Midbrain (tissue), 1 donor: ENCODE results near the gene PBRM1.
A peak's percentile ranks its signal among the peaks of the same experiment; 100 is the strongest.

Experiments used
- DNase-seq: peaks from one replicate; lab custom pipeline; 2025; lab: John Stamatoyannopoulos, UW

The PBRM1 gene

DNA sequence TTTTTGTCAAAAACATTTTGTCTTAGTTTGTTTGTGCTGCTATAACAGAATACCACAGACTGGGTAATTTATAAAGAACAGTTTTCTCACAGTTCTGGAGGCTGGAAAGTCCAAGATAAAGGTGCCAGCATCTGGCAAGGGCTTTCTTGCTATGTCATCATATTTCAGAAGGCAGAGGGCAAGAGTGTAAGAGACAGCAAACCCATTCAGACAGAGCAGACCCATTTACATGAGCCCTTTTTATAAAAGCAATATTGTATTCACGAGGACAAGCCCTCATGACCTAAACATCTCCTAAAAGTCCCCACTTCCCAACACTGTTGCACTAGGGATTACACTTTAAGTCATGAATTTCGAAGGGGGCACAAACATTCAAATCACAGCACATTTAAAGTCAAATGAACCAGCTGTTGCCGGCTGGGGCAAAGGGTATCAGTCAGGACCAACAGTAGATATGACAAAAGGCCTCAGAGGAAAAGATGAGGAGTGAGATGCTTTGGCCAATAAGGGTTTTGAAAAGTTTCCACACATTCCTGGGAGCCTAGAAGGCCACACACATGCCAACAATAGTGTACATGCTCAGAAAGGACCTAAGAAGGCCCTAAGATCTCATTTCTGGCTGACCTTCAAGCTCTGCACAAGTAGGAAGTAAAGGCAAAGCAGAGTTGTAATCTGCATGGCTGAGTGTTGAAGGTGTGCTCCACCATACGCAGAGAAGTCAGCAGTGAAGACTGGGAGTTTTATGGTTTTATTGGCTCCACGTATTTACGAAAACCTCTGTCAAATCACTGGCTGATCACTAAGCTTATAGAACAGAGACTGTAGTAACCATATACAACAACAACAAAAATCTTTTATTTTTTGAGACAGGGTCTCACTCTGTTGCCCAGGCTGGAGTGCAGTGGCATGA, 111.4 kb downstream of the PBRM1 start:
- DNase-seq = no peak

DNA sequence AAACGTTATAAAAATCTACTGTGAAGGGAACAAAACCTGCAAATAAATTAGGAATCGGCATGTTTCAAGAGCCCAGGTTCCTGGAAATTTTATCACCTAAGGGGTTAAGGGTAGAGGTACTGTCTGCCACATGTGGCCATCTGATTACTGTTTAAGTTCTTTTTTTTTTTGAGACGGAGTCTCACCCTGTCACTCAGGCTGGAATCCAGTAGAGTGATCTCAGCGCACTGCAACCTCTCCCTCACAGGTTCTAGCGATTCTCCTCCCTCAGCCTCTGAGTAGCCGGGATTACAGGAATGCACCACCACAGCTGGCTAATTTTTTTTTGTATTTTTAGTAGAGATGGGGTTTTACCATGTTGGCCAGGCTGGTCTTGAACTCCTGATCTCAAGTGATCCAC, 113.5 kb downstream of the PBRM1 start:
- no peak for DNase-seq

- no peak for DNase-seq
Measured at GRCh38 chr3:52570076-52570475, 115.6 kb downstream of the PBRM1 start.

DNA sequence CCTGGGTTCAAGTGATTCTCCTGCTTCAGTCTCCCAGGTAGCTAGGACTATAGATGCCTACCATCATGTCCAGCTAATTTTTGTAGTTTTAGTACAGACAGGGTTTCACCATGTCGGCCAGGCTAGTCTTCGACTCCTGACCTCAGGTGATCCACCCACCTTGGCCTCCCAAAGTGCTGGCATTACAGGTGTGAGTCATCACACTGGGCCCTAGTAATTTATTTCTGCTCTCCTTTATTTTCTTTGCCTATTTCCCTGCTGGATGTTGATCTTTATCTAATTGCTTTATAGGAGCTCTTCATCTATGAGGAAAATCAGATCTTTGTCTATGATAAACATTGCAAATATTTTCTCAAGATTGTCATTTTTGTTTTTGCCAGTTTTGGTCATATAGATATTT, 117.6 kb downstream of the PBRM1 start:
- no peak for DNase-seq

GRCh38 chr3:52563984-52564383, 121.7 kb downstream of the PBRM1 start:
- DNase-seq = no peak

DNA sequence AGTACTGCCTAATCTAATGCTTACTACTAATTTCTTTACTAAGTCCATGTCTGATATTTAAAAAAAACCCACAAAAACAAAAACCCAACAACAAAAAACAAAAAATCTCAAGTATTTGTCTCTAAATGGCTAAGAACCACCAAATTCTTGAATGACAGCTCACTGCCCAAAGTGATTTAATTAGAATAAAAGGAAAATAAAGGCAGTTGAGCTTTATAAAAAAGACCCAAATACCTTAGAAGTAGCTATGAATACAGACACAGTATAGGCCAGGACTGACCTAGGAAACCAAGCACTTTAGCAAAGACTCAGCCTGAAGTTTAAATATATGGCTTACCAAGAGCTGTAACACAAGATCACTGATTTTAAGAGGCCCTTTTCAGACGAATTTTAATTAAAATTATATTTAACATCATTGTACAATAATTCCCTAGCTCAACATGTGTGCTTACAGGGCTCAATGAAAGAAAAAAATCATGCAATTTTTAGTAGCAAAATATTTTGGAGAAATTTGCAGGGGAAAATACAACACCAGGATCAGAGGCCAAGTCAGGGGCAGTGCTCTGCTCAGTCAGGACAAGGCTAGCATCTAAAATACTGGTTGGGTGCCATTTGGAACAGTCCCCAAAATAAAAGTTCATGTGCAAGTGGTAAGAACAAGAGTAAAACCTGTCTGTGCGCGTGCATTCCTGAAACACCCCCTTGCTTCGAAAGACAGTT, 124.5 kb downstream of the PBRM1 start:
- DNase-seq = no peak

DNA sequence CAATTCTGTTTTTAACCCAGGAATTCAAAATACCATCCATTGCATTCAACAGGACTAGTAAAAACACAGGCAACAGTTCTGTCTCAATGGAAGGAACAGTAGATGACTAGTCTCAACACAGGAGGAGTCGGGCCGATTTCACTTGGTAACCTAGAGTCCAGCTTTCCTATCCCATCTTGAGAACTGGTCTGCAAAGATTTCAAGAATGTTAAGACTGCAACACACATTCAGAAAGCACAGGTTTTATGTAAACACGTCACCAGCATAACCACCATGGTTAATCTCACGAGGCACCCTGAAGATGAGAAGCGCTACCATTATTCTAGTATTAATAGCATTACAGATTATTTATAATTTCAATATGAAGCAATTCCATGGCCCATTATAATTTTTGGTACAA, 127.3 kb downstream of the PBRM1 start:
- DNase-seq = no peak

DNA sequence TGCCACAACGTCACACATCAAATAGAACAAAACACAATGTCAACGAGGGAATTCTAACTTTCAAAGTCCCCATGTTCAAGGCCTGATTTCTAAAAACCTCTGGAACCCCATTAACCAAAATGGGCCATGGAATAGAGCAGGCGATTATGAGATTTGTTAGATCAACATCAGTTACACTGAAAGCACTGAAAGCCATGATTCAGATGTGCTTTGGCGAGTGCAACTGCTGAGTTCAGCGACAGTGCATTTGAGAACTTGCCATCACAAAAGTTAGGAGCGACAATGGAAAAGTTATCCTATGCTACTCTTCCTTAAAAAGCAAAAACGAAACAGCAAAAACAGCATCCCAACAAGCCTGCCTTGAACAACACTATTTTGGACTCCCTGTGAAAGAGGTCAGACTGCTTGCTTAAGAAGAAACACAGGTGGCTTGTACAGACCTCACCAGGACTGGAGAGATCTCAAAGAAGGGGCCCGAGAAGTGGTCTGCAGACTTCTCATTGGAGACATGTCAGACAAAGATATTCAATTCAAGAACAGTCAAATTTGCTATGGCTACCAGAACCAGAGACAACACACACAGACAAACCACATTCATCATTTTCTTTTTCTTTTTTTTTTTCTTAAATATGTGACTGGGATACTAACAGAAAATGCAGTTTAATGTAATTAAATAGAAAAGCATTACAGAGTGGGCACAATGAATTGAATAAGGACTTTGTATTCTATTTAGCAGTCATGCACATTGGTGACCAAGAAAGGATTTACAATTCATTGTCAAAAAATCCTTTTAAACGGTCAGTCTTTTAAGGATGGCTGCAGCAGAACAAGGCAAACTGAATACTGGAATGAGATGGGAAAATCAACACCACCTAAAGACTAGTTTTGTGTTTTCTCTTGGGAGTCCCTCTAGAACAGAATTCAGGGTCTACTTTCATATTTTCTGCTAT, 128.4 kb downstream of the PBRM1 start:
- DNase-seq = peak; percentile 24

DNA sequence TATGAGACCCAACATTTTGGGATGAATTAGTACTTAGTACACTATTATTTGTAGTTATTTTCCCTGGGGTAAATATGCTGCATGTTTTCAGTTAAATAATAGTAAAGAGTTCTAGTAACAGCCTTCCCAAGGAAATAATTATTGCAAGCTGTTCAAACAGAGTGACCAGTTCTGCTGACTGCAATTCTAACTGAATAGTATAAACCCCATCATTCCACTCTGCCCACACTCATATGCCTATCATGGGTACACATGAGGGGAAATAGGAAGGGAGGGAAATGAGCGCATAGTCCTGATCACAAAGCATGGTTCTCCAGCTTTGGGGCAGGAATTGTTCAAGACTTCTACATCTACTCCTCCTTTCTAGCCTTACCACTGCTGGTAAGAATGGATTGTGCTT, 130.7 kb downstream of the PBRM1 start:
- no peak for DNase-seq

GRCh38 chr3:52554026-52554755, 131.5 kb downstream of the PBRM1 start:
- DNase-seq = no peak

DNA sequence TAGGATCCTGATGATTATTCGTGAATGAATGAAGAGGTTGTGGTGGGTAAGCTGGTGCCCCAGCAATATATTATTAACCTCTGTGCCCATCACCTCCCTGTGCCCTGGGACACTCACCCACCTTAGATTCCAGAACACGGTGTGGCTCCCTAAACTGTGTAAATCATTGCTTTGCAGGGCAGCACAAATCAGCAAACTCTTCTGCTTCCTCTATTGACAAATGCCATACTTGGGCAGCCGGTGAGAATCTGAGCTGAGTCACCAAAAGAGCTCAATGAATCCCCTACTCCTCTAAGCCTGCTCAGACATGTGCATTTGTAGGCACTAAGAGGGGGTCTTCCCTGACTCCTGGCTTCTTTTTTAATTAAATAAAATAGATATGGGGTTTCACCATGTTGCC, 133.6 kb downstream of the PBRM1 start:
- no peak for DNase-seq

DNA sequence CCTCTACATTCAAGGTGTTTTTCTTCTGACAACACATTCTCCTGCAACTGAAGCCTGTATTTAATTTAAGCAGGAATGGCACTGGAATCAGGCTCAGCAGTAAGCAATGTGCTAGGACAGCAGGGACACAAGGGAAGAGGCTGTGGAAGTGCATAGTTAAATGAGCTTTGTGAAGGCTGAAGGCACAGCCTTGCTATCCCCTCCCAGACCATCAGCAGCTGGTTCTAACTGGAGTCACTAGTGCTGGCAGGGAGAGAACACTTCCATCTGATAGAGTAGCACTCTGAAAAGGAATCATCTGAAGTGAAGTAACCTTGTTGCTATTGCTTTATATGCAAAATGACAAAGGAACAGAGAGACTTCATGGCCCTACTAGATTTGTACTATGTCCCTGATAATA, 134.6 kb downstream of the PBRM1 start:
- no peak for DNase-seq

DNA sequence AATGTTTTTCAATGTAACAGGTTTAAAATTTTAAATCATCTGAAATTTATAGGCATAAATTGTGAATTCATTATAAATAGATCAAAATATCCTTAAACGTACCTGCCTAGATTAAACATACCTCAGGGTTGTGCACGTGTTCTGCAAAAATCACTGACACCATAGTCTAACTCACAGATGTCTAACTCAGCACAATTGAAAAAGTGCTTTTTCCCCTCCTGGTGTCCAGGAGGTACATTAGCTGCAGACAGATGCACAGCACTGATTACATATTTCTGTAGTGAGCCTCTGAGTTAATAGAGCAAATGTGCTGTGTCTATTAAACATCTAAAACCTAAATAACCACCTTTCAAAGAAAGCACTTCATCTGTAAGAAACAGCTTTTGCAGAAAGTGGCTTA, 138.6 kb downstream of the PBRM1 start:
- DNase-seq = no peak

GRCh38 chr3:52546111-52546901, 139.4 kb downstream of the PBRM1 start:
- DNase-seq = no peak

DNA sequence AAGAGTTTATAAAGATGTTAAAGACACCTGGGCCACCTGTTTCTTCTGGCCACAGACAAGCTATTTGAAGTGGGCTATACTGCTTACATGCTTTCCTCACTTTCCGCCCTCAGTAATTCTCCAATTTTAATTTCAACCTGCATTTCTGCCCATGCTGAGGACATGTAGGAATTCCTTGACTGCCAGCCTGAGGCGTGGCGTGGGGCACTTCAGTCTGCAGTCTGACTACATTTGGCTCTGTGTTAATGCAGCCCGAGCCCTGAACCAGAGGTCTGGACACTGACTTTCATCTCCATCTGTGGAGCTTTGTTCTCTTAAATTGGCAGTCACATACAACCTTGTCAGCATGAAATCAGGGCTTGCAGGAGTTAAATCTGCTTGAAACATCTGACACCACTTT, 140.8 kb downstream of the PBRM1 start:
- DNase-seq = no peak

GRCh38 chr3:52541050-52541449, 144.7 kb downstream of the PBRM1 start:
- DNase-seq = no peak

DNA sequence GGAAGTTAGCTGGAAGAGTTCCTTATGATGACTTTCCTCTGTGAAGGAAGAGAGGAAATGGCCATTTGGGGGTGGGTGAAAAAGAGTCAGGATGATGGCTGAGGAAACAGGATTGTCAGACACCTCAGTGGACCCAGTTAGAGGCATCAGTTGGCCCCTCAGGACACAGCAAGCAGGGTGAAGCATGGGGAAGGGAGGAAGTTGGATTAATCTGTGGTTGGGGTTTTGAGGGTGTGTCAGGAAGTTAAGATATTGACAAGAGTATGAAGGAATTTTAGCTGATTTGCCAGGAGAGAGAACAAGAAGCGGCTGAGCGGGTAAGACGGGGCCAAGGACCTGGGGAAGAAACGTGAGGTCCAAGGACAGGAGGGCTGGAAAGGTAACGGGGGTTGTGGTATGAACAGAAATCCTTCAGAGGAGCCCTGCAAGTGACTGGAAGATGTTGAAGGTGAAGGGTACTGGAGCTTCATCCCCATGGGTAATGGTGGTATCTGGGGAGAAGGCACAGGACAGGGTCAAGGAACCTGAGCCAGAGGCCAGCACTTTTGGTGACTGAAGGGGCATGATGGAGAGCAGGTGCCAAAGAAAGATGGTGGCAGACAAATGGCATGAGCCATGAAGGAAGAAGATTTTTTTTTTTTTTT, 146.6 kb downstream of the PBRM1 start:
- no peak for DNase-seq

- DNase-seq = no peak
Measured at GRCh38 chr3:52537726-52538421, 147.8 kb downstream of the PBRM1 start.

DNA sequence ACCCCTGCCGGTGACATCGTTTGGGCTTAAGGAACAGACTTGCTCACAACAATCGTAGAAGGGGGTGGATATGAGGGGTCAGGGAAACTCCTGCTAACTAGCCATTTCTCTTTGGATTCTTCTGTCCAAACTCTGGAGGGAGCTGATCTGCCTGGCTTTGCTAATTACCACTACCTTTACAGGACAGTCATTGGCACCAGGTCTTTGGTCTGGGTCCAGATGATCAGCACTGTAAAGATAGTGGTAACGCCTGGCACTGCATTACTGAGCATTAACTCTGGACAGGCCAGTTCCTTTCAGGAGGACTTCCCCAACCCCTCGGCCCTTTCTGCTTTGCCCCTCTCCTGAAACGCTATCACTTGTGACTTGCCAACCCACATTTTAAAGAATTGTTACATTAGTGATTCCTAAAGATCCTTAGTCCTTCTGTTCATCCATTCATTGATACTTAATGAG, 148.5 kb downstream of the PBRM1 start:
- DNase-seq = no peak
